Heart left ventricle (tissue), 16 donors: Measurements from ENCODE around the gene PSKH1. TPM values are rescaled to one million over a fixed set of nuclear protein-coding genes. Genes with fewer than 3 reads are reported as not detected.

Experiments
- ATAC-seq, 4 donors: fragments of 200-7000 bp; cut with Tn5 transposase; one replicate each; pipeline ENCODE4 v1.9.1; 2020 to 2022; ENCODE audit warnings: moderate library complexity in 4 of 4, mild to moderate bottlenecking in 3 of 4, moderate number of reproducible peaks in 1 of 4
- DNase-seq, 5 donors: peaks; one replicate each; pipeline ENCODE4 v3.0.0-alpha.2; 2020
- H3K27ac ChIP-seq, 12 donors: fragments of 200-600 bp; sonication (generic) in 4 of 12; one replicate each; pipeline versions ENCODE4 v1.5.0 to v1.8.0; 2016 to 2022; ENCODE audit warnings: mild to moderate bottlenecking in 2 of 12
- H3K27me3 ChIP-seq, 9 donors: fragments of 200-600 bp; sonication (generic) in 2 of 9; one replicate each; pipeline versions ENCODE4 v1.5.1 to v1.8.0; 2016 to 2022; ENCODE audit warnings: mild to moderate bottlenecking in 3 of 9
- H3K36me3 ChIP-seq, 9 donors: fragments of 200-600 bp; sonication (generic) in 2 of 9; one replicate each; pipeline versions ENCODE4 v1.5.0 to v1.8.0; 2018 to 2022; ENCODE audit warnings: mild to moderate bottlenecking in 2 of 9
- H3K4me1 ChIP-seq, 12 donors: fragments of 200-600 bp; sonication (generic) in 4 of 12; one replicate each; pipeline versions ENCODE4 v1.5.0 to v1.8.0; 2016 to 2022; ENCODE audit warnings: mild to moderate bottlenecking in 3 of 12
- H3K4me3 ChIP-seq, 12 donors: fragments of 200-600 bp; sonication (generic) in 4 of 12; one replicate each; pipeline versions ENCODE4 v1.5.0 to v1.8.0; 2017 to 2022; ENCODE audit warnings: mild to moderate bottlenecking in 9 of 12, moderate library complexity in 4 of 12
- H3K9me3 ChIP-seq, 12 donors: fragments of 200-600 bp; sonication (generic) in 4 of 12; one replicate each; pipeline versions ENCODE4 v1.5.0 to v1.8.0; 2016 to 2022; ENCODE audit warnings: mild to moderate bottlenecking in 1 of 12
- CTCF ChIP-seq, 12 donors: fragments of 200-600 bp; sonication (generic) in 4 of 12; IDR thresholded peaks; one replicate each; pipeline versions ENCODE4 v1.5.0 to v1.8.0; 2018 to 2022; ENCODE audit warnings: antibody characterized with exemption in 12 of 12, mild to moderate bottlenecking in 5 of 12
- POLR2A ChIP-seq, 2 donors: fragments of 450-650 bp; IDR thresholded peaks; one replicate each; pipeline ENCODE4 v1.6.1; 2017; ENCODE audit warnings: antibody characterized with exemption in 2 of 2, mild to moderate bottlenecking in 2 of 2, moderate library complexity in 2 of 2
- WGBS, 4 donors: extraction: QIAGEN DNeasy Blood & Tissue Kit in 2 of 4; methylation state at CpG; one replicate each; pipeline versions ENCODE4 v1.1.5 to v1.1.7; 2013 to 2018; 5-methylcytosine and 5-hydroxymethylcytosine counted together
- intact Hi-C, 10 donors: fragments of 100-400 bp; cut with DNase I; formaldehyde crosslinking; loops; one replicate each; pipeline versions ENCODE4 v1.11.1 to v1.14.2; 2022
- polyA plus RNA-seq, 2 donors: library from polyadenylated mRNA; stranded (reverse); fragments of 200-250 nt; gene quantifications; one replicate each; pipeline ENCODE4 v1.2.3, GENCODE V29; 2013
- total RNA-seq, 9 donors: library from RNA; depleted of rRNA in 2 of 9; stranded (reverse); fragments of >200 nt in 2 of 9; fragmentation: NEBNext Ultra II Directional in 3 of 9; extraction: Animal tissue kit (Norgen Biotek cat#: 25700) in 3 of 9; gene quantifications; one replicate each; pipeline versions ENCODE4 v1.1.0 to v1.2.4, GENCODE V29; 2016 to 2023
- donor health status: ischemic (EF 13 %, LVEDD 7.1; RV severe dilation, severe dysfunction).
- donor health status: healthy with polysubstance abuse.
- donor health status: DM: no; HTN: yes; CAD: no.
- donor health status: DM: no; HTN: no; CAD: no.
- donor health status: ischemic (EF 25% LVEDD 6.9; RV normal size, moderate dysfunction).
- donor health status: ischemic (EF 25% LVEDD 5.7; RV mildly dilated, moderate dysfunction).
- donor health status: healthy.
- donor health status: DM: yes; HTN: yes; CAD: no.
- donor health status: ischemic (EF 35%, LVEDD 5.7; RV mildly dilated, moderate dysfunction).
- donor health status: nonischemic (EF 11% LVEDD 7.7; RV severe dilation, severe dysfunction).
- donor health status: DM: yes; HTN: yes; CAD: no.
- donor health status: PGD.
- donor health status: ischemic (EF 29% LVEDD 5.4; RV normal size, mild dysfunction).
- donor health status: nonischemic (EF 23%, LVEDD 6.1; RV moderate dilation, normal function).

Gene PSKH1
- total and polyA plus RNA-seq, 11 donors, result 16.3 to 36.9 (median 21.6) TPM

- no peak for ATAC-seq
- intact Hi-C loops, result no loop called here
- Histone ChIP-seq H3K36me3 (peaks cover 0 to 100% (median 96%) of the 10 kb centered on the region in 9 donors), H3K27me3 (no peaks in the 10 kb centered on the region), H3K9me3 (no peaks in the 10 kb centered on the region), H3K27ac (peak overlapping the region in 4 of 12 donors; percentile 1 to 31 (median 19)), H3K4me1 (peaks cover 8 to 52% (median 26%) of the 10 kb centered on the region in 12 donors), H3K4me3 (no peak overlapping the region)
- 78 to 91% (median 86%) methylated on average over 3 to 10 of the region's 10 CpGs for whole genome bisulfite sequencing, 4 donors
- no peak for TF ChIP-seq CTCF (IDR thresholded peaks at IDR 0.05)
- no peak for TF ChIP-seq POLR2A (IDR thresholded peaks at IDR 0.05)
- no peak for DNase-seq
Measured at GRCh38 chr16:67954421-67955196, 61.6 kb downstream of the PSKH1 start.

GRCh38 chr16:67957622-67958021, 64.6 kb downstream of the PSKH1 start:
- WGBS, 4 donors, result 92 to 95% (median 94%) methylated on average over 8 to 9 of the region's 9 CpGs
- peak overlapping the region in 7 of 12 donors; percentile 95 to 100 (median 99) for H3K27ac ChIP-seq
- H3K9me3 ChIP-seq, result no peaks in the 10 kb centered on the region
- no peak overlapping the region for H3K4me3 ChIP-seq
- H3K4me1 ChIP-seq, result peaks cover 26 to 65% (median 43%) of the 10 kb centered on the region in 12 donors
- no peaks in the 10 kb centered on the region for H3K27me3 ChIP-seq
- ATAC-seq, result no peak
- intact Hi-C loops, result no loop called here
- peaks cover 0 to 100% (median 95%) of the 10 kb centered on the region in 9 donors for H3K36me3 ChIP-seq
- no peak for DNase-seq
- TF ChIP-seq CTCF (IDR thresholded peaks at IDR 0.05) (no peak), POLR2A (IDR thresholded peaks at IDR 0.05) (no peak)

- ATAC-seq (peak; percentile 79 to 91 (median 82)), DNase-seq (peak; percentile 84 to 96 (median 92))
- 7 to 26% (median 18%) methylated on average over 7 to 11 of the region's 11 CpGs for WGBS, 4 donors
- Histone ChIP-seq H3K4me3 (peak overlapping the region in 7 of 12 donors; percentile 2 to 26 (median 19)), H3K27me3 (no peaks in the 10 kb centered on the region), H3K27ac (peak overlapping the region; percentile 80 to 100 (median 98)), H3K9me3 (no peaks in the 10 kb centered on the region), H3K36me3 (peaks cover 0 to 89% (median 82%) of the 10 kb centered on the region in 9 donors), H3K4me1 (peaks cover 46 to 76% (median 64%) of the 10 kb centered on the region in 12 donors)
- no peak for TF ChIP-seq CTCF (IDR thresholded peaks at IDR 0.05)
- peak in 1 of 2 donors; percentile 50 for TF ChIP-seq POLR2A (IDR thresholded peaks at IDR 0.05)
- intact Hi-C loops, result loop anchor here in 1 of 10 donors (10.0 kb wide), 1 partner anchor 275 kb away; the partner anchor contains the start of gene ESRP2
Measured at GRCh38 chr16:67959536-67960329, 66.7 kb downstream of the PSKH1 start.
